Activated CD4-positive, alpha-beta T cell treated with anti-CD3 and anti-CD28 coated beads, Interleukin-2, Interleukin-4, amounts not matched to agents 100 ng/mL and 50 ng/mL, durations not matched to agents 16 hours and 8 hours (primary cell): ENCODE results near the gene SH3RF3.

Experiments
- DNase-seq: peaks from one replicate; pipeline ENCODE4 v3.0.0-alpha.2; 2020; ENCODE audit warnings: low spot score

The SH3RF3 gene

GRCh38 chr2:109377976-109378375 lies 249.0 kb downstream of the SH3RF3 start:
- DNase-seq, result no peak

GRCh38 chr2:109378682-109379081 lies 249.7 kb downstream of the SH3RF3 start:
- DNase-seq, result no peak

GRCh38 chr2:109379507-109379906 lies 250.5 kb downstream of the SH3RF3 start:
- DNase-seq, result no peak

- no peak for DNase-seq
These were observed 251.7 kb downstream of the SH3RF3 start for GRCh38 chr2:109380502-109381326.

GRCh38 chr2:109381327-109381820 lies 252.4 kb downstream of the SH3RF3 start:
- no peak for DNase-seq

GRCh38 chr2:109382226-109382895 lies 253.4 kb downstream of the SH3RF3 start:
- DNase-seq, result no peak

GRCh38 chr2:109382951-109383350 lies 253.9 kb downstream of the SH3RF3 start:
- DNase-seq, result no peak

- DNase-seq, result no peak
These were observed 254.7 kb downstream of the SH3RF3 start for GRCh38 chr2:109383505-109384307.

GRCh38 chr2:109384308-109385271 lies 255.6 kb downstream of the SH3RF3 start:
- no peak for DNase-seq

GRCh38 chr2:109385506-109385905 lies 256.5 kb downstream of the SH3RF3 start:
- no peak for DNase-seq

- no peak for DNase-seq
These were observed 257.1 kb downstream of the SH3RF3 start for GRCh38 chr2:109386004-109386695.

GRCh38 chr2:109387221-109387735 lies 258.3 kb downstream of the SH3RF3 start:
- DNase-seq, result no peak

GRCh38 chr2:109387778-109388469 lies 258.9 kb downstream of the SH3RF3 start:
- no peak for DNase-seq

- no peak for DNase-seq
These were observed 262.2 kb downstream of the SH3RF3 start for GRCh38 chr2:109391243-109391642.

GRCh38 chr2:109392140-109392539 lies 263.1 kb downstream of the SH3RF3 start:
- no peak for DNase-seq

- no peak for DNase-seq
These were observed 264.0 kb downstream of the SH3RF3 start for GRCh38 chr2:109392816-109393661.

- no peak for DNase-seq
These were observed 264.6 kb downstream of the SH3RF3 start for GRCh38 chr2:109393662-109393972.

- no peak for DNase-seq
These were observed 266.6 kb downstream of the SH3RF3 start for GRCh38 chr2:109395494-109396201.
